22Rv1 (cell line): ENCODE data around the gene MDH2.

Experiments used
- CTCF ChIP-seq: fragments of 450-650 bp; IDR thresholded peaks from 2 replicates; pipeline ENCODE4 v1.5.1; 2017; ENCODE audit warnings: mild to moderate bottlenecking
- ZFX ChIP-seq: fragments of 450-650 bp; IDR thresholded peaks from 2 replicates; pipeline ENCODE4 v1.6.1; 2017; ENCODE audit warnings: antibody characterized with exemption, borderline replicate concordance

- TF ChIP-seq CTCF (no peak), ZFX (no peak)
Observed at GRCh38 chr7:76049295-76049694, 1.4 kb downstream of the MDH2 start.
